GM12872 (cell line): ENCODE measurements around the gene ZNF541.

ENCODE experiments used
- CTCF ChIP-seq: IDR thresholded peaks from 3 replicates; pipeline ENCODE4 v1.5.1; 2011; ENCODE audit warnings: low read depth, mild to moderate bottlenecking, low read length, moderate library complexity; ENCODE audit not compliant: insufficient read depth

The ZNF541 gene

GRCh38 chr19:47593860-47594259, 20.9 kb upstream of the ZNF541 start:
- TF ChIP-seq CTCF = no peak

- no peak for TF ChIP-seq CTCF
Observed at GRCh38 chr19:47589824-47590223, 16.9 kb upstream of the ZNF541 start.

- no peak for TF ChIP-seq CTCF
Observed at GRCh38 chr19:47587295-47587694, 14.3 kb upstream of the ZNF541 start.

- TF ChIP-seq CTCF = no peak
Observed at GRCh38 chr19:47582320-47582909, 9.5 kb upstream of the ZNF541 start.

GRCh38 chr19:47581605-47582319, 8.8 kb upstream of the ZNF541 start:
- TF ChIP-seq CTCF = no peak

GRCh38 chr19:47580397-47580796, 7.4 kb upstream of the ZNF541 start:
- TF ChIP-seq CTCF = no peak

- TF ChIP-seq CTCF = no peak
Observed at GRCh38 chr19:47572635-47573034, 313 bp downstream of the ZNF541 start.

- no peak for TF ChIP-seq CTCF
Observed at GRCh38 chr19:47569331-47569730, 3.6 kb downstream of the ZNF541 start.
